GM12878 (cell line): ENCODE data around the gene LYPD5. TPM values are rescaled to one million over a fixed set of nuclear protein-coding genes. Genes with fewer than 3 reads are reported as not detected.

Experiments
- ATAC-seq: fragments of 200-7000 bp; cut with Tn5 transposase; 3 replicates; pipeline ENCODE4 v1.9.1; 2020; ENCODE audit warnings: mild to moderate bottlenecking, moderate library complexity
- BruUV-seq: library from RNA; stranded (reverse); fragments of 400-500 nt; replicated peaks from 2 replicates; lab custom pipeline; 2021; lab: Mats Ljungman, UMichigan
- CTCF ChIA-PET: fragments of 300-600 bp; sonication (Branson Sonifier 250); formaldehyde crosslinking; extraction: SDS; loops from one replicate; lab custom pipeline; 2021; ENCODE audit warnings: inconsistent platforms; lab: Yijun Ruan, JAX
- POLR2A ChIA-PET: fragments of 350-600 bp; formaldehyde crosslinking; extraction: SDS; loops from one replicate; lab custom pipeline; 2021; ENCODE audit warnings: inconsistent platforms; lab: Charles Lee
- RAD21 ChIA-PET: fragments of 300-600 bp; sonication (Branson Sonifier 250); formaldehyde crosslinking; loops from one replicate; lab custom pipeline; 2023; ENCODE audit warnings: antibody characterized with exemption; ENCODE audit not compliant: unreplicated experiment; lab: Charles Lee
- SMC1A ChIA-PET: fragments of 300-600 bp; sonication (Branson Sonifier 250); formaldehyde crosslinking; loops from one replicate; lab custom pipeline; 2023; ENCODE audit not compliant: unreplicated experiment, uncharacterized antibody; lab: Charles Lee
- DNase-seq: peaks from one replicate; pipeline ENCODE4 v3.0.0-alpha.2; 2011; ENCODE audit warnings: low read depth, low spot score
- FAIRE-seq: peaks from 3 replicates; lab custom pipeline; 2011; peaks lifted over from hg19 to GRCh38; lab: Jason Lieb, UNC
- H2AFZ ChIP-seq: 2 replicates; pipeline ENCODE4 v1.6.0; 2011; ENCODE audit warnings: low read depth, low read length, control low read depth; ENCODE audit not compliant: control insufficient read depth
- H3K27ac ChIP-seq: 2 replicates; pipeline ENCODE4 v1.5.1; 2011; ENCODE audit warnings: control low read depth; ENCODE audit not compliant: control insufficient read depth, insufficient read depth
- H3K27me3 ChIP-seq, 2 experiments: replicated peaks in 1 of 2; 2 replicates each; pipeline versions ENCODE4 v1.6.0 to v1.6.1; 2011; ENCODE audit warnings: low read length in 1 of 2; ENCODE audit not compliant: control insufficient read depth in 2 of 2, insufficient read depth in 2 of 2
- H3K36me3 ChIP-seq, 2 experiments: 2 replicates each; pipeline ENCODE4 v1.5.1; 2011; ENCODE audit warnings: low read length in 1 of 2; ENCODE audit not compliant: control insufficient read depth in 2 of 2, insufficient read depth in 2 of 2
- H3K4me1 ChIP-seq: 2 replicates; pipeline ENCODE4 v1.6.1; 2011; ENCODE audit warnings: mild to moderate bottlenecking, low read length, moderate library complexity, mixed read lengths; ENCODE audit not compliant: control insufficient read depth, insufficient read depth
- H3K4me2 ChIP-seq: 2 replicates; pipeline ENCODE4 v1.6.0; 2011; ENCODE audit warnings: control low read depth; ENCODE audit not compliant: control insufficient read depth, insufficient read depth
- H3K4me3 ChIP-seq: fragments of 200-600 bp; sonication (generic); 2 replicates; pipeline ENCODE4 v1.5.1; 2016
- H3K79me2 ChIP-seq: 2 replicates; pipeline ENCODE4 v1.6.0; 2011; ENCODE audit warnings: low read length; ENCODE audit not compliant: control insufficient read depth, insufficient read depth
- H3K9ac ChIP-seq: 2 replicates; pipeline ENCODE4 v1.8.0; 2011; ENCODE audit warnings: low read length, control low read depth, mixed read lengths; ENCODE audit not compliant: control insufficient read depth, insufficient read depth
- H3K9me3 ChIP-seq: replicated peaks from 3 replicates; pipeline ENCODE4 v1.5.1; 2011; ENCODE audit warnings: mild to moderate bottlenecking, low read length; ENCODE audit not compliant: control insufficient read depth, insufficient read depth
- H4K20me1 ChIP-seq: 2 replicates; pipeline ENCODE4 v1.6.0; 2011; ENCODE audit not compliant: control insufficient read depth, insufficient read depth
- BCL3 ChIP-seq: IDR thresholded peaks from 2 replicates; pipeline ENCODE4 v1.6.1; 2011; ENCODE audit warnings: borderline replicate concordance, low read depth, mild to moderate bottlenecking, moderate library complexity, low read length; ENCODE audit not compliant: insufficient read depth, poor library complexity, severe bottlenecking
- ESRRA ChIP-seq: IDR thresholded peaks from 2 replicates; pipeline ENCODE4 v1.6.1; 2012; ENCODE audit warnings: mild to moderate bottlenecking, low read length, improper control_type of control experiment
- PAX5 ChIP-seq: IDR thresholded peaks from 2 replicates; pipeline ENCODE4 v1.6.1; 2011; ENCODE audit warnings: low read depth, low read length, borderline replicate concordance
- POLR2A ChIP-seq: IDR thresholded peaks from 2 replicates; pipeline ENCODE4 v1.6.1; 2011; ENCODE audit warnings: low read depth, mild to moderate bottlenecking, low read length
- RELA ChIP-seq: fragments of 450-650 bp; IDR thresholded peaks from 2 replicates; pipeline ENCODE4 v1.8.0; 2014; ENCODE audit warnings: borderline replicate concordance; ENCODE audit not compliant: partially characterized antibody
- ZBTB40 ChIP-seq: fragments of 450-650 bp; IDR thresholded peaks from 2 replicates; pipeline ENCODE4 v1.6.1; 2016; ENCODE audit warnings: mild to moderate bottlenecking, moderate library complexity, borderline replicate concordance
- WGBS: methylation state at CpG from one replicate; pipeline ENCODE4 v1.1.6; 2016; ENCODE audit warnings: low lambda C conversion rate; ENCODE audit not compliant: insufficient replicate concordance, insufficient coverage; ENCODE audit errors: missing lambda C conversion rate; 5-methylcytosine and 5-hydroxymethylcytosine counted together
- in situ Hi-C: fragments of 300-500 bp; cut with MboI; formaldehyde crosslinking; loops from 9 replicates; pipeline ENCODE4 v1.14.3; 2018; ENCODE audit warnings: mixed read lengths
- intact Hi-C: fragments of 100-400 bp; cut with micrococcal nuclease; formaldehyde crosslinking; loops from one replicate; pipeline ENCODE4 v1.14.2; 2022; ENCODE audit not compliant: unreplicated experiment
- polyA plus RNA-seq, 11 experiments: library from polyadenylated mRNA; depleted of rRNA in 4 of 11; unstranded in 6 of 11; stranded (reverse) in 5 of 11; fragments of >200 nt; fragmentation: Nextera tagmentation in 4 of 11; fragmentation: Illumina TruSeq in 1 of 11; extraction: Ambion mirVana in 4 of 11; extraction: Trizol in 1 of 11; gene quantifications; 1 replicate in 1 of 11; 2 replicates in 10 of 11; pipeline versions ENCODE4 v1.2.1 to v1.2.3, GENCODE V29; 2011 to 2016; ENCODE audit warnings: inconsistent platforms in 2 of 11, missing spikeins in 2 of 11, low read depth in 1 of 11
- total RNA-seq, 4 experiments: library from RNA; depleted of rRNA in 3 of 4; stranded (reverse); fragments of >200 nt in 3 of 4; fragmentation: Illumina TruSeq in 1 of 4; extraction: Trizol in 1 of 4; gene quantifications; 2 replicates each; pipeline versions ENCODE4 v1.2.1 to v1.2.3, GENCODE V29; 2013 to 2021
- TF ChIP-seq, protein P1 (sequence below): fragments of 450-650 bp; IDR thresholded peaks from 2 replicates; pipeline ENCODE4 v1.6.1; 2017; ENCODE audit warnings: mild to moderate bottlenecking

Gene LYPD5
- total and polyA plus RNA-seq, 10 of the 15 experiments (the other 5 are each of a cell fraction or from before 2014, with no cell fraction given), result 0.04 to 2.2 (median 0.69) TPM; not detected in 1

- H3K4me2 ChIP-seq, result peak overlapping the region; percentile 66
- peaks cover 50% of the 10 kb centered on the region for H3K4me1 ChIP-seq
- in situ Hi-C loops, result no loop called here
- RAD21 ChIA-PET, result interaction anchor here (2.4 kb wide), 1 partner anchor 24 kb away, joined by 5 read pairs; no protein-coding TSS in a partner anchor
- H3K79me2 ChIP-seq, result peaks cover 29% of the 10 kb centered on the region
- H4K20me1 ChIP-seq, result no peaks in the 10 kb centered on the region
- no peak for TF ChIP-seq POLR2A
- TF ChIP-seq, protein P1, sequence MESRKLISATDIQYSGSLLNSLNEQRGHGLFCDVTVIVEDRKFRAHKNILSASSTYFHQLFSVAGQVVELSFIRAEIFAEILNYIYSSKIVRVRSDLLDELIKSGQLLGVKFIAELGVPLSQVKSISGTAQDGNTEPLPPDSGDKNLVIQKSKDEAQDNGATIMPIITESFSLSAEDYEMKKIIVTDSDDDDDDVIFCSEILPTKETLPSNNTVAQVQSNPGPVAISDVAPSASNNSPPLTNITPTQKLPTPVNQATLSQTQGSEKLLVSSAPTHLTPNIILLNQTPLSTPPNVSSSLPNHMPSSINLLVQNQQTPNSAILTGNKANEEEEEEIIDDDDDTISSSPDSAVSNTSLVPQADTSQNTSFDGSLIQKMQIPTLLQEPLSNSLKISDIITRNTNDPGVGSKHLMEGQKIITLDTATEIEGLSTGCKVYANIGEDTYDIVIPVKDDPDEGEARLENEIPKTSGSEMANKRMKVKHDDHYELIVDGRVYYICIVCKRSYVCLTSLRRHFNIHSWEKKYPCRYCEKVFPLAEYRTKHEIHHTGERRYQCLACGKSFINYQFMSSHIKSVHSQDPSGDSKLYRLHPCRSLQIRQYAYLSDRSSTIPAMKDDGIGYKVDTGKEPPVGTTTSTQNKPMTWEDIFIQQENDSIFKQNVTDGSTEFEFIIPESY, result no peak
- TF ChIP-seq, all 136 proteins: peak for 0
- no peaks in the 10 kb centered on the region for H3K36me3 ChIP-seq
- no peak for FAIRE-seq
- ChIA-PET CTCF (interaction anchor here (2.7 kb wide), 1 partner anchor 115 kb away, joined by 14 read pairs; no protein-coding TSS in a partner anchor), SMC1A (interaction anchor here (1.0 kb wide), 1 partner anchor 30 kb away, joined by 3 read pairs; no protein-coding TSS in a partner anchor), POLR2A (interaction anchor here (8.4 kb wide), 1 partner anchor 36 kb away, joined by 79 read pairs; no protein-coding TSS in a partner anchor)
- intact Hi-C loops, result loop anchor here (10.0 kb wide), 1 partner anchor 339 kb away; no protein-coding TSS in a partner anchor
- no TSS peak for BruUV-seq
- peak overlapping the region; percentile 74 for H3K27ac ChIP-seq
- WGBS, result 21% methylated on average over 8 of the region's 8 CpGs
- H3K9ac ChIP-seq, result no peak overlapping the region
- H3K4me3 ChIP-seq, result no peak overlapping the region
- H2AFZ ChIP-seq, result no peak overlapping the region
- H3K9me3 ChIP-seq, result no peaks in the 10 kb centered on the region
- no peak for DNase-seq
- H3K27me3 ChIP-seq, result no peaks in the 10 kb centered on the region
- ATAC-seq, result no peak
Observed at GRCh38 chr19:43783636-43784035, 18.6 kb downstream of the LYPD5 start.

GRCh38 chr19:43782689-43783231 is 19.5 kb downstream of the LYPD5 start:
- Histone ChIP-seq H3K79me2 (peaks cover 35% of the 10 kb centered on the region), H4K20me1 (no peaks in the 10 kb centered on the region), H3K4me2 (peak overlapping the region; percentile 83), H3K27me3 (no peaks in the 10 kb centered on the region), H3K9ac (no peak overlapping the region), H3K4me1 (peaks cover 55% of the 10 kb centered on the region), H3K9me3 (no peaks in the 10 kb centered on the region), H3K36me3 (no peaks in the 10 kb centered on the region), H2AFZ (no peak overlapping the region), H3K4me3 (peak overlapping the region; percentile 35; the same call in 1 of the 2 replicates), H3K27ac (no peak overlapping the region)
- RAD21 ChIA-PET, result interaction anchor here (2.4 kb wide), 1 partner anchor 23 kb away, joined by 5 read pairs; no protein-coding TSS in a partner anchor
- DNase-seq, result no peak
- in situ Hi-C loops, result no loop called here
- CTCF ChIA-PET, result interaction anchor here (8.6 to 9.2 kb wide), 2 partner anchors 22 to 36 kb away, joined by 144 to 324 read pairs; partner anchors contain the start of gene SMG9
- no peak for ATAC-seq
- BruUV-seq, result no TSS peak
- POLR2A ChIA-PET, result interaction anchor here (8.4 kb wide), 1 partner anchor 35 kb away, joined by 79 read pairs; no protein-coding TSS in a partner anchor
- 21% methylated on average over 24 of the region's 24 CpGs for WGBS
- SMC1A ChIA-PET, result interaction anchor here (8.0 kb wide), 1 partner anchor 22 kb away, joined by 325 read pairs; the partner anchor contains the start of gene SMG9
- intact Hi-C loops, result loop anchor here (10.0 kb wide), 1 partner anchor 338 kb away; no protein-coding TSS in a partner anchor
- no peak for FAIRE-seq
- no peak for TF ChIP-seq RELA
- no peak for TF ChIP-seq ZBTB40
- no peak for TF ChIP-seq PAX5
- no peak for TF ChIP-seq ESRRA
- TF ChIP-seq POLR2A, result peak; percentile 48
- peak; percentile 26 for TF ChIP-seq BCL3
